Duodenal mucosa (tissue), 2 donors: ENCODE data around the gene PTPRCAP.

Experiments
- H3K27ac ChIP-seq: one replicate; pipeline ENCODE4 v1.7.0; 2013; ENCODE audit warnings: low read depth, low read length
- H3K27me3 ChIP-seq, 2 donors: one replicate each; pipeline ENCODE4 v1.7.0; 2013; ENCODE audit warnings: low read length in 2 of 2, control low read depth in 1 of 2; ENCODE audit not compliant: insufficient read depth in 2 of 2, control insufficient read depth in 1 of 2
- H3K36me3 ChIP-seq, 2 donors: one replicate each; pipeline ENCODE4 v1.7.0; 2013; ENCODE audit warnings: low read length in 2 of 2, control low read depth in 1 of 2; ENCODE audit not compliant: insufficient read depth in 2 of 2, control insufficient read depth in 1 of 2
- H3K4me1 ChIP-seq, 2 donors: one replicate each; pipeline ENCODE4 v1.7.0; 2013; ENCODE audit warnings: low read length in 2 of 2, control low read depth in 1 of 2; ENCODE audit not compliant: insufficient read depth in 2 of 2, control insufficient read depth in 1 of 2
- H3K4me3 ChIP-seq, 2 donors: one replicate each; pipeline ENCODE4 v1.7.0; 2013; ENCODE audit warnings: low read length in 2 of 2, low read depth in 1 of 2
- H3K9ac ChIP-seq, 2 donors: one replicate each; pipeline ENCODE4 v1.7.0; 2013; ENCODE audit warnings: low read length in 2 of 2, low read depth in 1 of 2
- H3K9me3 ChIP-seq, 2 donors: one replicate each; pipeline ENCODE4 v1.7.0; 2013; ENCODE audit warnings: low read length in 2 of 2, control low read depth in 1 of 2; ENCODE audit not compliant: control insufficient read depth in 1 of 2

PTPRCAP gene

GRCh38 chr11:67452141-67452952, 14.9 kb upstream of the PTPRCAP start, which contains the start of gene GPR152:
GPR152 (minus strand) TSS chr11:67452729; CDS start chr11:67452724, 5 bp downstream.
- Histone ChIP-seq H3K4me1 (peaks cover 0 to 18% of the 10 kb centered on the region in 2 donors), H3K4me3 (no peak within 1 kb of the TSS), H3K9me3 (no peaks in the 10 kb centered on the region), H3K27ac (no peak within 1 kb of the TSS), H3K9ac (no peak within 1 kb of the TSS), H3K27me3 (no peaks in the 10 kb centered on the region), H3K36me3 (no peaks in the 10 kb centered on the region)

GRCh38 chr11:67451658-67451976, 14.1 kb upstream of the PTPRCAP start:
- Histone ChIP-seq H3K27ac (no peak overlapping the region), H3K4me1 (peaks cover 0 to 18% of the 10 kb centered on the region in 2 donors), H3K36me3 (no peaks in the 10 kb centered on the region), H3K9ac (no peak overlapping the region), H3K9me3 (no peaks in the 10 kb centered on the region), H3K27me3 (no peaks in the 10 kb centered on the region), H3K4me3 (no peak overlapping the region)

DNA sequence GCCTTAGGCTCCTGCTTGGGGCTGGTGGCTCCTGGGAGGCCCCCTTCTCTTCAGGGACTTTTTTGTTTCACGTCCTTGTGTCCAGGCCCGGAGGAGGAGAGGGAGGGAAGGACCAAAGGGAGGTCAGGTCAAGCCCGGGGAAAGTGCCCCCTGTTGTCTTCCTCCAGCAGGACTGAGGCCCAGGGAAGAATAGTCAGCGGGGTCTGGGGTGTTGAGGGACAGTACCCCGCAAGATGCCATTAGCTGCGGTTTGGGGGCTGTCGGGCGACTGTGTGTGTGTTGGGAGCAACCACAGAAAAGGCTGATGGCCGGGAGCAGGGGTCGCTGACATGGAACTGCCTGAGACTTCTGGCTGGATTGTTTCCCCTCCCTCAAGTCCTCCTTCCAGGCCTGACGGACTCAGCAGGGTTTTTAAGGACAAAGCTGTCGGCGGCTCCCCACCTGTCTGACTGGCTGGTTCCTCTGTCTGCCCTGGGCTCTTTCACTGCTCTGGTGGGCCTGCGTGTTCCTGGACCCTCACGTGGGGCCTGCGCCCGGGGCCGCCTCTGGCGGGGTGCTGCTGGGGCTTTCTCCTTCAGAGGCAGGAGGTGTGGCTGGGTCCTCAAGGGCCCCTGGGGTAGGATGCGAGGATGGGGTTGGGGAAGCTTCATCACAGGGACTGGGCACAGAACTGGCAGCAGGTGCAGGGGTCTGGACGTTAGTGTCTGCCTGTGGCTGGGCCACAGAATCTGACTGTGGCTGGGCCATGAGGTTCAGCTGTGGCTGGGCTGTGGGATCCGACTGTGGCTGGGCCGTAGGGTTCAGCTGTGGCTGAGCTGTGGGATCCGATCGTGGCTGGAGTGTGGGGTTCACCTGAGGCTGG, 13.5 kb upstream of the PTPRCAP start:
- no peak overlapping the region for H3K27ac ChIP-seq
- H3K9me3 ChIP-seq, result no peaks in the 10 kb centered on the region
- peaks cover 0 to 18% of the 10 kb centered on the region in 2 donors for H3K4me1 ChIP-seq
- H3K36me3 ChIP-seq, result no peaks in the 10 kb centered on the region
- H3K27me3 ChIP-seq, result no peaks in the 10 kb centered on the region
- H3K9ac ChIP-seq, result no peak overlapping the region
- no peak overlapping the region for H3K4me3 ChIP-seq

DNA sequence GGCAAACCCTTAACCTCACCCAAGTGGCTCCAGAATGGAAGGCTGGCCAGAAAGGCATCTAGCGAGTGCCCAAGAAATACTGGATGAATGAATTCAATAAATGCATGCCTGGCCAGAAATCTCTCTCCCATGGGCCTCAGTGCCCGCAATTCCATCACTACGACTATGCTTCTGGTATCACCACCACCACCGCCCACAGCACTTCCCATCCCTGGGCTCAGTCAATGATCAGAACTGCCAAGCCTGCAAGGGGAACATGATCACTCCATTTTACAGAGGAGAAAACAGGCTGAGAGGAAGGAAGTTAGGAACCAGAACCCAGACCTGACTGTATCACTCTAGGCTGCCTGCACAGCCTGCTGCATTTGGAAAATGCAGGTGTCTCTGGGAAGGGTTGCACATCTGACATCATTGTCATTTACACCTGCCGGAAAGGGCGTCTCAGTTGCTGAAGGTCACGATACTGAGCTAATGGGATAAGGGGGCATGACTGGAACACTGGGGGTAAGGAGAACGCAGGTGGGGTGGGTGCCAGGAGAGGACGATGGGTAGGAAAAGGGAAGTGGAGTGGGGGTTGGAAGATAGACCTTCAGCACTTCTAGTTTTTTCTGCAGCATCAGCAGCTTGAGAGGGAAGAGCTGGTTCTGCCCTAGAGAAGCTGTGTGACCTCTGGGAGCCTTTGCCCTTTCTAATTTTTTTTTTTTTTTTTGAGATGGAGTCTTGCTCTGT, 11.8 kb upstream of the PTPRCAP start:
- Histone ChIP-seq H3K4me1 (peaks cover 8 to 27% of the 10 kb centered on the region in 2 donors), H3K36me3 (no peaks in the 10 kb centered on the region), H3K4me3 (no peak overlapping the region), H3K9me3 (no peaks in the 10 kb centered on the region), H3K27ac (no peak overlapping the region), H3K9ac (no peak overlapping the region), H3K27me3 (no peaks in the 10 kb centered on the region)

DNA sequence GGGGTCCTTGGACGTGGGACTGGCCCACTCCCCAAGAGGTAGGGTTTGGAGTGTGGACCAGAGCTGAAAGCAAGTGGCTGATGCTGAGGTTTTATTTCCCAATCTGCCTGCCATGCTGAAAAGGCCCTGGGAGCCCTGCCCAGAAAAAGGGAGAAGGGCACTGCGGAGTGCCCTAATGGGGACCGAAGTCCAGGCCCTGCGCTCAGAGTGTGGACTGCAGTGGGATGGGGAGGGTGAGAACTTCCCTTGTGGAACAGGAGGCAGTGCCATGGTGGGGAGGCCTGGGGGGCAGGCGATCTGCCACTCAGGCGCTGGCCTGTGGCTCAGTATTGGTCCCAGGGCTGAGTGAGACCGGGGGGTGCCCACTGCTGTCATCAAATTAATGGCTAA, 10.7 kb upstream of the PTPRCAP start:
- peak overlapping the region in 1 of 2 donors; percentile 25 for H3K9ac ChIP-seq
- no peaks in the 10 kb centered on the region for H3K9me3 ChIP-seq
- H3K4me1 ChIP-seq, result peaks cover 8 to 31% of the 10 kb centered on the region in 2 donors
- no peaks in the 10 kb centered on the region for H3K36me3 ChIP-seq
- no peaks in the 10 kb centered on the region for H3K27me3 ChIP-seq
- no peak overlapping the region for H3K27ac ChIP-seq
- no peak overlapping the region for H3K4me3 ChIP-seq

DNA sequence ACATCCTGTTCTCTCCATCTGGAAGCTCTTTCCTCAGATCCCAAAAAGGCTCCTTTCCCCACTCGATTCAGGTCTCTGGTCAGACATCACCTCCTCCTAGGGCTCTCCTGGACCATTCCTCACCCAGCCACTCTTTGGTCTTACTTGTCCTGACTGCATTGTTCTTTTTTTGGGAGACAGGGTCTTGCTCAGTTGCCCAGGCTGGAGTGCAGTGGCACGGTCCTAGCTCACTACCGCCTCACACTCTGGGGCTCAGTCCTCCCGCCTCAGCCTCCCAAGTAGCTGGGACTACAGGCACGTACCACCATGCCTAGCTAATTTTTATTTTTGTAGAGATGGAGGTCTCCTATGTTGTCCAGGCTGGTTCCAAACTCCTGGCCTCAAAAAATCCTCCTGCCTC, 8.0 kb upstream of the PTPRCAP start:
- no peak overlapping the region for H3K9ac ChIP-seq
- H3K27ac ChIP-seq, result no peak overlapping the region
- peaks cover 16 to 37% of the 10 kb centered on the region in 2 donors for H3K4me1 ChIP-seq

GRCh38 chr11:67442504-67443404, 5.3 kb upstream of the PTPRCAP start:
- Histone ChIP-seq H3K4me3 (peak overlapping the region; percentile 79 to 85), H3K4me1 (peaks cover 21 to 34% of the 10 kb centered on the region in 2 donors), H3K9ac (peak overlapping the region; percentile 74 to 92), H3K27ac (peak overlapping the region; percentile 84), H3K9me3 (no peaks in the 10 kb centered on the region), H3K36me3 (peaks cover 4 to 26% of the 10 kb centered on the region in 2 donors), H3K27me3 (no peaks in the 10 kb centered on the region)

More for the DNA sequence above, 8.0 kb upstream of the PTPRCAP start:
- peaks cover 4 to 11% of the 10 kb centered on the region in 2 donors for H3K36me3 ChIP-seq
- H3K27me3 ChIP-seq, result no peaks in the 10 kb centered on the region
- no peak overlapping the region for H3K4me3 ChIP-seq
- no peaks in the 10 kb centered on the region for H3K9me3 ChIP-seq

- H3K27ac ChIP-seq, result no peak overlapping the region
These were observed 4.4 kb upstream of the PTPRCAP start for GRCh38 chr11:67441731-67442351.

GRCh38 chr11:67441098-67441563, 3.6 kb upstream of the PTPRCAP start:
- Histone ChIP-seq H3K9me3 (no peaks in the 10 kb centered on the region), H3K9ac (no peak overlapping the region), H3K4me3 (no peak overlapping the region), H3K4me1 (peaks cover 21 to 38% of the 10 kb centered on the region in 2 donors), H3K36me3 (peaks cover 4 to 32% of the 10 kb centered on the region in 2 donors), H3K27ac (no peak overlapping the region), H3K27me3 (no peaks in the 10 kb centered on the region)

More at GRCh38 chr11:67441731-67442351, 4.4 kb upstream of the PTPRCAP start:
- Histone ChIP-seq H3K4me3 (peak overlapping the region; percentile 79 to 85), H3K36me3 (peaks cover 4 to 32% of the 10 kb centered on the region in 2 donors), H3K4me1 (peaks cover 21 to 33% of the 10 kb centered on the region in 2 donors), H3K9ac (peak overlapping the region; percentile 74 to 92), H3K9me3 (no peaks in the 10 kb centered on the region), H3K27me3 (no peaks in the 10 kb centered on the region)
